HG03575 (cell line): Measurements from ENCODE around the gene MACROD2.
"Not testable (repeated sequence)": the region's sequence is repeated elsewhere in the genome, so short reads cannot be mapped to it uniquely, and the experiment has no call there.

Experiments used
- ATAC-seq: cut with Tn5 transposase; IDR thresholded peaks from one replicate; pipeline ENCODE4 v1.9.1; 2021; ENCODE audit not compliant: unreplicated experiment, insufficient number of reproducible peaks, low FRiP score; ENCODE audit errors: extremely low read depth

MACROD2 gene

GRCh38 chr20:14914633-14915032 is 919.3 kb downstream of the MACROD2 start:
- no peak for ATAC-seq

- no peak for ATAC-seq
These were observed 920.0 kb downstream of the MACROD2 start for GRCh38 chr20:14915356-14915755.

- no peak for ATAC-seq
These were observed 921.1 kb downstream of the MACROD2 start for GRCh38 chr20:14916360-14916920.

- no peak for ATAC-seq
These were observed 923.0 kb downstream of the MACROD2 start for GRCh38 chr20:14918281-14918680.

GRCh38 chr20:14918976-14919375 is 923.7 kb downstream of the MACROD2 start:
- no peak for ATAC-seq

- no peak for ATAC-seq
These were observed 924.3 kb downstream of the MACROD2 start for GRCh38 chr20:14919501-14920081.

- no peak for ATAC-seq
These were observed 926.2 kb downstream of the MACROD2 start for GRCh38 chr20:14921513-14921912.

- ATAC-seq, result no peak
These were observed 927.4 kb downstream of the MACROD2 start for GRCh38 chr20:14922503-14923267.

- no peak for ATAC-seq
These were observed 929.1 kb downstream of the MACROD2 start for GRCh38 chr20:14924433-14924832.

- ATAC-seq, result no peak
These were observed 930.0 kb downstream of the MACROD2 start for GRCh38 chr20:14925300-14925699.

- not testable (repeated sequence) for ATAC-seq
These were observed 931.1 kb downstream of the MACROD2 start for GRCh38 chr20:14926436-14926835.

- ATAC-seq, result no peak
These were observed 932.8 kb downstream of the MACROD2 start for GRCh38 chr20:14928083-14928482.

- no peak for ATAC-seq
These were observed 934.1 kb downstream of the MACROD2 start for GRCh38 chr20:14929388-14929787.

GRCh38 chr20:14932040-14932439 is 936.7 kb downstream of the MACROD2 start:
- no peak for ATAC-seq

- no peak for ATAC-seq
These were observed 940.0 kb downstream of the MACROD2 start for GRCh38 chr20:14935285-14935684.

- no peak for ATAC-seq
These were observed 941.7 kb downstream of the MACROD2 start for GRCh38 chr20:14937021-14937420.

GRCh38 chr20:14937846-14938245 is 942.5 kb downstream of the MACROD2 start:
- ATAC-seq, result no peak

GRCh38 chr20:14947536-14947935 is 952.2 kb downstream of the MACROD2 start:
- no peak for ATAC-seq

- no peak for ATAC-seq
These were observed 952.6 kb downstream of the MACROD2 start for GRCh38 chr20:14947946-14948345.

- no peak for ATAC-seq
These were observed 953.1 kb downstream of the MACROD2 start for GRCh38 chr20:14948416-14948815.
